SK-N-MC (cell line): ENCODE data around the gene SLC22A4.

Source experiments
- EZH2 ChIP-seq: fragments of 200-600 bp; sonication (generic); IDR thresholded peaks from one replicate; pipeline ENCODE4 v1.6.1; 2017; ENCODE audit warnings: antibody characterized with exemption
- POLR2AphosphoS5 ChIP-seq: IDR thresholded peaks from 2 replicates; pipeline ENCODE4 v1.6.1; 2012; ENCODE audit warnings: mild to moderate bottlenecking, low read depth, low read length, borderline replicate concordance

DNA sequence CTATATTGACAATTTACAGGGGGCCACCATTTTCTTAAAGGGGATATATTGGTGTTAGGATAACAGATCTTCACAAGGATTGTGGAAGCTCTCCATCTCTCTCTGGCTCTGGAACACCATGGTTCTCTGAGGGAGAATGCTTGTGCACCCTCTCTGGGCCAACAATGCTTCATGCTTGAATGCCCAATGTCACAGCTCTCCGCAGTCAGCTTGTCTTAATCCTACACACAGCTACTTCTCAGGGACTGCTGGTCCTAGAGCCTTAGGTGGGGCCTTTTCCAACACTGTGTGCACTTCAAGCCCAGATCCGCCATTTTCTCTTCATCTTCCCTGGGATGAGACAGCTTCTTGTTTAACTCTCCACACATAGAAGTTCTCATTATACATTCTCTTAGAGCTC, 43.6 kb upstream of the SLC22A4 start:
- TF ChIP-seq POLR2AphosphoS5 = no peak
- TF ChIP-seq EZH2 = no peak
